K562 (cell line): ENCODE data around the gene PPM1L. TPM values are rescaled to one million over a fixed set of nuclear protein-coding genes. Genes with fewer than 3 reads are reported as not detected.

Experiments used
- ATAC-seq: fragments of 200-7000 bp; cut with Tn5 transposase; 3 replicates; pipeline ENCODE4 v1.9.1; 2020; ENCODE audit warnings: moderate library complexity
- BruUV-seq: library from RNA; stranded (reverse); fragments of 400-500 nt; replicated peaks from 2 replicates; lab custom pipeline; 2021; lab: Mats Ljungman, UMichigan
- CTCF ChIA-PET: fragments of 300-600 bp; formaldehyde crosslinking; extraction: SDS; loops from one replicate; lab custom pipeline; 2021; ENCODE audit warnings: low intra/inter-chr PET ratio; lab: Yijun Ruan, JAX
- POLR2A ChIA-PET: fragments of 300-600, 350-650 bp; sonication (Branson Sonifier 250); formaldehyde crosslinking; extraction: SDS; loops from one replicate; lab custom pipeline; 2021; ENCODE audit warnings: antibody characterized with exemption, inconsistent platforms; lab: Yijun Ruan, JAX
- DNase-seq, 4 experiments: peaks; one replicate each; pipeline versions ENCODE4 v3.0.0 to v3.0.0-alpha.2; 2011 to 2018; ENCODE audit warnings: low spot score in 3 of 4, mixed read lengths in 3 of 4; ENCODE audit errors: extremely low read depth in 1 of 4
- FAIRE-seq: peaks from 2 replicates; lab custom pipeline; 2011; peaks lifted over from hg19 to GRCh38; lab: Jason Lieb, UNC
- H2AFZ ChIP-seq: 2 replicates; pipeline ENCODE4 v1.6.0; 2011; ENCODE audit warnings: low read depth, low read length, control low read depth, inconsistent platforms
- H3K27ac ChIP-seq: fragments of 200-600 bp; 3 replicates; pipeline ENCODE4 v1.8.0; 2011; ENCODE audit warnings: low read depth, mild to moderate bottlenecking, control low read depth, inconsistent platforms, low read length, moderate library complexity, mixed read lengths; ENCODE audit errors: extremely low read depth
- H3K27me3 ChIP-seq, 2 experiments: fragments of 300-600 bp in 1 of 2; 2 replicates in 1 of 2; 3 replicates in 1 of 2; pipeline versions ENCODE4 v1.6.0 to v1.8.0; 2011; ENCODE audit warnings: inconsistent platforms in 2 of 2, low read length in 2 of 2, mild to moderate bottlenecking in 1 of 2, mixed read lengths in 1 of 2, moderate library complexity in 1 of 2; ENCODE audit not compliant: control insufficient read depth in 2 of 2, insufficient read depth in 2 of 2
- H3K36me3 ChIP-seq: fragments of 300-600 bp; 3 replicates; pipeline ENCODE4 v1.8.0; 2011; ENCODE audit warnings: mild to moderate bottlenecking, low read length, inconsistent platforms; ENCODE audit not compliant: control insufficient read depth, insufficient read depth
- H3K4me1 ChIP-seq, 2 experiments: fragments of 200-600 bp in 1 of 2; replicated peaks in 1 of 2; 2 replicates in 1 of 2; 3 replicates in 1 of 2; pipeline versions ENCODE4 v1.5.1 to v1.8.0; 2011; ENCODE audit warnings: inconsistent platforms in 2 of 2, low read length in 2 of 2, mild to moderate bottlenecking in 1 of 2, mixed read lengths in 1 of 2, moderate library complexity in 1 of 2; ENCODE audit not compliant: control insufficient read depth in 2 of 2, insufficient read depth in 2 of 2
- H3K4me2 ChIP-seq: 2 replicates; pipeline ENCODE4 v1.6.1; 2011; ENCODE audit warnings: low read length, control low read depth, inconsistent platforms, mixed read lengths; ENCODE audit not compliant: insufficient read depth
- H3K4me3 ChIP-seq: fragments of 200-600 bp; sonication (generic), shearing (Covaris generic); 2 replicates; pipeline ENCODE4 v1.5.1; 2016; ENCODE audit warnings: control low read depth, inconsistent platforms
- H3K79me2 ChIP-seq: fragments of 200-600 bp; 3 replicates; pipeline ENCODE4 v1.8.0; 2011; ENCODE audit warnings: low read length, inconsistent platforms; ENCODE audit not compliant: control insufficient read depth, insufficient read depth
- H3K9ac ChIP-seq, 2 experiments: 2 replicates each; pipeline versions ENCODE4 v1.6.0 to v1.6.1; 2011; ENCODE audit warnings: low read depth in 2 of 2, low read length in 2 of 2, control low read depth in 1 of 2, inconsistent platforms in 1 of 2, mild to moderate bottlenecking in 1 of 2, mixed read lengths in 1 of 2; ENCODE audit not compliant: insufficient read depth in 1 of 2
- H3K9me1 ChIP-seq: one replicate; pipeline ENCODE4 v1.6.0; 2011; ENCODE audit warnings: inconsistent platforms, mild to moderate bottlenecking, low read length, moderate library complexity; ENCODE audit not compliant: control insufficient read depth, insufficient read depth
- H3K9me3 ChIP-seq: replicated peaks from 2 replicates; pipeline ENCODE4 v1.5.1; 2011; ENCODE audit warnings: low read depth, low read length, inconsistent platforms; ENCODE audit not compliant: control insufficient read depth, insufficient read depth
- H4K20me1 ChIP-seq: replicated peaks from 2 replicates; pipeline ENCODE4 v1.6.1; 2011; ENCODE audit warnings: low read length, inconsistent platforms, mixed read lengths; ENCODE audit not compliant: control insufficient read depth, insufficient read depth
- ARNT ChIP-seq, 2 experiments: fragments of 450-650 bp; IDR thresholded peaks; 2 replicates each; pipeline ENCODE4 v1.6.1; 2016; ENCODE audit warnings: mild to moderate bottlenecking in 1 of 2
- ATF4 ChIP-seq: fragments of 450-650 bp; formaldehyde crosslinking; IDR thresholded peaks from 2 replicates; pipeline ENCODE4 v1.4.0; 2022; ENCODE audit warnings: mild to moderate bottlenecking, moderate library complexity
- CCNT2 ChIP-seq: IDR thresholded peaks from 2 replicates; pipeline ENCODE4 v1.6.1; 2011; ENCODE audit warnings: borderline replicate concordance, low read depth, mild to moderate bottlenecking, moderate library complexity, mixed read lengths, low read length; ENCODE audit not compliant: insufficient read length; ENCODE audit errors: extremely low read depth
- GATA2 ChIP-seq: sonication (generic); formaldehyde crosslinking; IDR thresholded peaks from 2 replicates; pipeline ENCODE4 v1.4.0; 2020; ENCODE audit warnings: mild to moderate bottlenecking, missing genetic modification reagents
- GATAD2A ChIP-seq: fragments of 450-650 bp; IDR thresholded peaks from 2 replicates; pipeline ENCODE4 v1.6.1; 2017
- MEF2D ChIP-seq: conservative IDR thresholded peaks from 2 replicates; pipeline ENCODE4 v1.6.1; 2016; ENCODE audit warnings: low read depth, missing genetic modification characterization, missing compliant biosample characterization
- POLR2AphosphoS2 ChIP-seq: IDR thresholded peaks from 2 replicates; pipeline ENCODE4 v1.6.1; 2012; ENCODE audit warnings: low read length, improper control_type of control experiment
- RBM17 ChIP-seq: fragments of 200-400 bp; formaldehyde crosslinking; IDR thresholded peaks from 2 replicates; pipeline ENCODE4 v1.6.1; 2017; ENCODE audit warnings: low read depth, mild to moderate bottlenecking, low read length, borderline replicate concordance
- RBM25 ChIP-seq: fragments of 200-400 bp; formaldehyde crosslinking; IDR thresholded peaks from 2 replicates; pipeline ENCODE4 v1.6.1; 2018; ENCODE audit warnings: low read length, low read depth, moderate library complexity; ENCODE audit not compliant: severe bottlenecking
- SAP30 ChIP-seq: fragments of 200-600 bp; sonication (generic); IDR thresholded peaks from 2 replicates; pipeline ENCODE4 v1.6.1; 2012; ENCODE audit warnings: borderline replicate concordance, low read depth, mild to moderate bottlenecking, moderate library complexity, low read length, control low read depth, inconsistent platforms; ENCODE audit not compliant: insufficient read depth, poor library complexity, severe bottlenecking
- TRIM28 ChIP-seq: fragments of 450-650 bp; IDR thresholded peaks from 2 replicates; pipeline ENCODE4 v1.6.1; 2017
- ZNF507 ChIP-seq: conservative IDR thresholded peaks from 2 replicates; pipeline ENCODE4 v1.6.1; 2017; ENCODE audit warnings: missing genetic modification characterization, missing compliant biosample characterization
- WGBS: fragments of 100-300 bp; shearing (Covaris generic); methylation state at CpG from one replicate; pipeline ENCODE4 v1.1.6; 2016; ENCODE audit warnings: low coverage, mixed read lengths; ENCODE audit not compliant: insufficient coverage; ENCODE audit errors: missing lambda C conversion rate; 5-methylcytosine and 5-hydroxymethylcytosine counted together
- in situ Hi-C: fragments of 300-500 bp; cut with MboI; formaldehyde crosslinking; loops from 4 replicates; pipeline ENCODE4 v1.15.0; 2018; ENCODE audit warnings: inconsistent platforms, mixed read lengths
- intact Hi-C: fragments of 100-400 bp; cut with micrococcal nuclease; formaldehyde crosslinking; loops from 2 replicates; pipeline ENCODE4 v1.14.2; 2022
- polyA plus RNA-seq, 8 experiments: library from polyadenylated mRNA; depleted of rRNA in 4 of 8; stranded (reverse) in 5 of 8; unstranded in 3 of 8; fragments of >200 nt; fragmentation: Nextera tagmentation in 2 of 8; fragmentation: Illumina TruSeq in 1 of 8; extraction: Ambion mirVana in 2 of 8; extraction: Trizol in 1 of 8; gene quantifications; 2 replicates each; pipeline versions ENCODE4 v1.2.1 to v1.2.3, GENCODE V29; 2011 to 2014; ENCODE audit warnings: inconsistent platforms in 1 of 8, missing spikeins in 1 of 8
- total RNA-seq, 7 experiments: library from RNA; depleted of rRNA in 6 of 7; stranded (reverse); fragments of >200 nt in 6 of 7; fragmentation: Illumina TruSeq in 2 of 7; extraction: Trizol in 2 of 7; gene quantifications; 2 replicates each; pipeline versions ENCODE4 v1.2.1 to v1.2.3, GENCODE V29; 2011 to 2021; ENCODE audit warnings: low replicate concordance in 1 of 7
- TF ChIP-seq, protein P1 (sequence below): fragments of 250-450 bp; sonication (Bioruptor Pico); IDR thresholded peaks from 2 replicates; pipeline ENCODE4 v1.4.0; 2020; ENCODE audit warnings: mild to moderate bottlenecking, moderate library complexity
- TF ChIP-seq, protein P2 (sequence below): fragments of 250-450 bp; sonication (Bioruptor Pico); IDR thresholded peaks from 2 replicates; pipeline ENCODE4 v1.9.0; 2021; ENCODE audit warnings: mild to moderate bottlenecking, inconsistent platforms
- TF ChIP-seq, protein P3 (sequence below): fragments of 250-450 bp; sonication (Bioruptor Pico); IDR thresholded peaks from 2 replicates; pipeline ENCODE4 v1.4.0; 2020; ENCODE audit warnings: mild to moderate bottlenecking, moderate library complexity

The PPM1L gene
- total and polyA plus RNA-seq, 9 of the 15 experiments (the other 6 are each of a cell fraction or from before 2014, with no cell fraction given): 0.01 to 0.41 (median 0.14) TPM

DNA sequence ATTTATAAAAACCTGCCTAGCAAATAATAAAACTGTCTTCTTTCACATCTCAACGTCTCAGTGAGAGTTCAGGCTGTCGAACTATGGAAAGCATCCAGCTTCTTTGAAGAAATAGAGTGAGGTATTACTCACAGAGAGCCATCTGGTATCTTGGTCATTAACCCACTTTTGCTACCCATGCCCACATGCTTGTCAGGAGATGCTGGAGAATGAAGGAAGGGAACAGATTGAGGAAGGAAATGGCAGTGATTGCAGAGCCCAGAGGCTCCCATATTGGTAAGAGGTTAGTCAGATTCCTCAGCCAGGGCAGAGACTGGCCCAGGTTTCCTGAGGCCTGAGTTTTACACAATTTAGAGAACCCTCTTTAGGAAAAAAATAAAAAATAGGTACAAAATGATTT is 230.0 kb downstream of the PPM1L start:
- intact Hi-C loops (no loop called here), in situ Hi-C loops (no loop called here)
- no peak overlapping the region for H3K4me2 ChIP-seq
- H4K20me1 ChIP-seq: no peaks in the 10 kb centered on the region
- no peak overlapping the region for H3K27ac ChIP-seq
- no peaks in the 10 kb centered on the region for H3K4me1 ChIP-seq
- POLR2A ChIA-PET: no interaction called here
- WGBS: 0% methylated on average over 2 of the region's 2 CpGs
- H3K9ac ChIP-seq: no peak overlapping the region
- no peaks in the 10 kb centered on the region for H3K9me3 ChIP-seq
- no peak overlapping the region for H3K4me3 ChIP-seq
- CTCF ChIA-PET: no interaction called here
- BruUV-seq: no TSS peak
- H3K27me3 ChIP-seq: no peaks in the 10 kb centered on the region
- FAIRE-seq (no peak), DNase-seq (no peak), ATAC-seq (no peak)
- H2AFZ ChIP-seq: no peak overlapping the region
- no peaks in the 10 kb centered on the region for H3K79me2 ChIP-seq
- H3K36me3 ChIP-seq: no peaks in the 10 kb centered on the region
- H3K9me1 ChIP-seq: no peaks in the 10 kb centered on the region
- TF ChIP-seq MEF2D (tag) (no peak), ATF4 (no peak), GATAD2A (no peak), CCNT2 (no peak), RBM25 (no peak), GATA2 (no peak), TRIM28 (no peak), ZNF507 (tag) (no peak), ARNT (IDR thresholded peaks at IDR 0.05) (no peak), RBM17 (no peak), POLR2AphosphoS2 (no peak), SAP30 (no peak)
- TF ChIP-seq, protein P1, sequence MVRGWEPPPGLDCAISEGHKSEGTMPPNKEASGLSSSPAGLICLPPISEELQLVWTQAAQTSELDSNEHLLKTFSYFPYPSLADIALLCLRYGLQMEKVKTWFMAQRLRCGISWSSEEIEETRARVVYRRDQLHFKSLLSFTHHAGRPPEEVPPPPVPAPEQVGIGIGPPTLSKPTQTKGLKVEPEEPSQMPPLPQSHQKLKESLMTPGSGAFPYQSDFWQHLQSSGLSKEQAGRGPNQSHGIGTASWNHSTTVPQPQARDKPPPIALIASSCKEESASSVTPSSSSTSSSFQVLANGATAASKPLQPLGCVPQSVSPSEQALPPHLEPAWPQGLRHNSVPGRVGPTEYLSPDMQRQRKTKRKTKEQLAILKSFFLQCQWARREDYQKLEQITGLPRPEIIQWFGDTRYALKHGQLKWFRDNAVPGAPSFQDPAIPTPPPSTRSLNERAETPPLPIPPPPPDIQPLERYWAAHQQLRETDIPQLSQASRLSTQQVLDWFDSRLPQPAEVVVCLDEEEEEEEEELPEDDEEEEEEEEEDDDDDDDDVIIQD: no peak
- TF ChIP-seq, protein P2, sequence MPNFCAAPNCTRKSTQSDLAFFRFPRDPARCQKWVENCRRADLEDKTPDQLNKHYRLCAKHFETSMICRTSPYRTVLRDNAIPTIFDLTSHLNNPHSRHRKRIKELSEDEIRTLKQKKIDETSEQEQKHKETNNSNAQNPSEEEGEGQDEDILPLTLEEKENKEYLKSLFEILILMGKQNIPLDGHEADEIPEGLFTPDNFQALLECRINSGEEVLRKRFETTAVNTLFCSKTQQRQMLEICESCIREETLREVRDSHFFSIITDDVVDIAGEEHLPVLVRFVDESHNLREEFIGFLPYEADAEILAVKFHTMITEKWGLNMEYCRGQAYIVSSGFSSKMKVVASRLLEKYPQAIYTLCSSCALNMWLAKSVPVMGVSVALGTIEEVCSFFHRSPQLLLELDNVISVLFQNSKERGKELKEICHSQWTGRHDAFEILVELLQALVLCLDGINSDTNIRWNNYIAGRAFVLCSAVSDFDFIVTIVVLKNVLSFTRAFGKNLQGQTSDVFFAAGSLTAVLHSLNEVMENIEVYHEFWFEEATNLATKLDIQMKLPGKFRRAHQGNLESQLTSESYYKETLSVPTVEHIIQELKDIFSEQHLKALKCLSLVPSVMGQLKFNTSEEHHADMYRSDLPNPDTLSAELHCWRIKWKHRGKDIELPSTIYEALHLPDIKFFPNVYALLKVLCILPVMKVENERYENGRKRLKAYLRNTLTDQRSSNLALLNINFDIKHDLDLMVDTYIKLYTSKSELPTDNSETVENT (CRISPR knock-in tag): no peak
- TF ChIP-seq, protein P3, sequence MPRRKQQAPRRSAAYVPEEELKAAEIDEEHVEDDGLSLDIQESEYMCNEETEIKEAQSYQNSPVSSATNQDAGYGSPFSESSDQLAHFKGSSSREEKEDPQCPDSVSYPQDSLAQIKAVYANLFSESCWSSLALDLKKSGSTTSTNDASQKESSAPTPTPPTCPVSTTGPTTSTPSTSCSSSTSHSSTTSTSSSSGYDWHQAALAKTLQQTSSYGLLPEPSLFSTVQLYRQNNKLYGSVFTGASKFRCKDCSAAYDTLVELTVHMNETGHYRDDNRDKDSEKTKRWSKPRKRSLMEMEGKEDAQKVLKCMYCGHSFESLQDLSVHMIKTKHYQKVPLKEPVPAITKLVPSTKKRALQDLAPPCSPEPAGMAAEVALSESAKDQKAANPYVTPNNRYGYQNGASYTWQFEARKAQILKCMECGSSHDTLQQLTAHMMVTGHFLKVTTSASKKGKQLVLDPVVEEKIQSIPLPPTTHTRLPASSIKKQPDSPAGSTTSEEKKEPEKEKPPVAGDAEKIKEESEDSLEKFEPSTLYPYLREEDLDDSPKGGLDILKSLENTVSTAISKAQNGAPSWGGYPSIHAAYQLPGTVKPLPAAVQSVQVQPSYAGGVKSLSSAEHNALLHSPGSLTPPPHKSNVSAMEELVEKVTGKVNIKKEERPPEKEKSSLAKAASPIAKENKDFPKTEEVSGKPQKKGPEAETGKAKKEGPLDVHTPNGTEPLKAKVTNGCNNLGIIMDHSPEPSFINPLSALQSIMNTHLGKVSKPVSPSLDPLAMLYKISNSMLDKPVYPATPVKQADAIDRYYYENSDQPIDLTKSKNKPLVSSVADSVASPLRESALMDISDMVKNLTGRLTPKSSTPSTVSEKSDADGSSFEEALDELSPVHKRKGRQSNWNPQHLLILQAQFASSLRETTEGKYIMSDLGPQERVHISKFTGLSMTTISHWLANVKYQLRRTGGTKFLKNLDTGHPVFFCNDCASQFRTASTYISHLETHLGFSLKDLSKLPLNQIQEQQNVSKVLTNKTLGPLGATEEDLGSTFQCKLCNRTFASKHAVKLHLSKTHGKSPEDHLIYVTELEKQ (CRISPR knock-in tag): no peak
